ENCODE results near the gene MAPK12.
"Not testable (repeated sequence)": the region's sequence is repeated elsewhere in the genome, so short reads cannot be mapped to it uniquely, and the experiment has no call there.

MAPK12 gene

GRCh38 chr22:50205781-50206569 lies 55.5 kb downstream of the MAPK12 start:
- Histone ChIP-seq H3K36me3 (ENCODE audit: control insufficient read depth, insufficient read depth, low read length) (peaks cover 38% of the 10 kb centered on the region), H3K4me1 (ENCODE audit: control insufficient read depth, insufficient read depth, low read length) (no peaks in the 10 kb centered on the region), H3K4me3 (ENCODE audit: low read depth, low read length) (no peak overlapping the region), H3K27me3 (ENCODE audit: control insufficient read depth, insufficient read depth, low read length) (no peaks in the 10 kb centered on the region), H3K27ac (ENCODE audit: low read depth, low read length) (no peak overlapping the region), H3K9me3 (ENCODE audit: control insufficient read depth, insufficient read depth, low read length) (no peaks in the 10 kb centered on the region), H3K9ac (ENCODE audit: low read depth, low read length) (no peak overlapping the region)

- H3K9ac ChIP-seq (ENCODE audit: low read depth, low read length); H3K27ac ChIP-seq (ENCODE audit: low read depth, low read length): not testable (repeated sequence)
Observed at GRCh38 chr22:50204998-50205397, 56.5 kb downstream of the MAPK12 start.

GRCh38 chr22:50204571-50204970 lies 56.9 kb downstream of the MAPK12 start:
- H3K4me3 ChIP-seq (ENCODE audit: low read depth, low read length), result no peak overlapping the region
- H3K9ac ChIP-seq (ENCODE audit: low read depth, low read length), result no peak overlapping the region
- peaks cover 27% of the 10 kb centered on the region for H3K36me3 ChIP-seq (ENCODE audit: control insufficient read depth, insufficient read depth, low read length)
- H3K27me3 ChIP-seq (ENCODE audit: control insufficient read depth, insufficient read depth, low read length), result no peaks in the 10 kb centered on the region
- no peaks in the 10 kb centered on the region for H3K9me3 ChIP-seq (ENCODE audit: control insufficient read depth, insufficient read depth, low read length)
- H3K4me1 ChIP-seq (ENCODE audit: control insufficient read depth, insufficient read depth, low read length), result 0 out of 2 replicates have a peak, but pooled peaks cover 4% of the 10 kb centered on the region
- no peak overlapping the region for H3K27ac ChIP-seq (ENCODE audit: low read depth, low read length)

More at GRCh38 chr22:50204998-50205397, 56.5 kb downstream of the MAPK12 start:
- H3K4me3 ChIP-seq (ENCODE audit: low read depth, low read length); H3K9me3 ChIP-seq (ENCODE audit: control insufficient read depth, insufficient read depth, low read length); H3K4me1 ChIP-seq (ENCODE audit: control insufficient read depth, insufficient read depth, low read length); H3K27me3 ChIP-seq (ENCODE audit: control insufficient read depth, insufficient read depth, low read length): not testable (repeated sequence)
- peaks cover 28% of the 10 kb centered on the region for H3K36me3 ChIP-seq (ENCODE audit: control insufficient read depth, insufficient read depth, low read length)

GRCh38 chr22:50203288-50203687 lies 58.2 kb downstream of the MAPK12 start:
- Histone ChIP-seq H3K9me3 (ENCODE audit: control insufficient read depth, insufficient read depth, low read length) (no peaks in the 10 kb centered on the region), H3K9ac (ENCODE audit: low read depth, low read length) (no peak overlapping the region), H3K36me3 (ENCODE audit: control insufficient read depth, insufficient read depth, low read length) (peaks cover 24% of the 10 kb centered on the region), H3K4me1 (ENCODE audit: control insufficient read depth, insufficient read depth, low read length) (0 out of 2 replicates have a peak, but pooled peaks cover 6% of the 10 kb centered on the region), H3K27ac (ENCODE audit: low read depth, low read length) (no peak overlapping the region), H3K4me3 (ENCODE audit: low read depth, low read length) (no peak overlapping the region), H3K27me3 (ENCODE audit: control insufficient read depth, insufficient read depth, low read length) (no peaks in the 10 kb centered on the region)

Measured in HUES48 (cell line).